OCI-M2 (cell line): ENCODE data around the gene ANKH.
"Not testable (repeated sequence)": the region's sequence is repeated elsewhere in the genome, so short reads cannot be mapped to it uniquely, and the experiment has no call there.

Experiments used
- DNase-seq: peaks from one replicate; lab custom pipeline; 2025; ENCODE audit not compliant: unreplicated experiment; lab: John Stamatoyannopoulos, UW

The ANKH gene

DNA sequence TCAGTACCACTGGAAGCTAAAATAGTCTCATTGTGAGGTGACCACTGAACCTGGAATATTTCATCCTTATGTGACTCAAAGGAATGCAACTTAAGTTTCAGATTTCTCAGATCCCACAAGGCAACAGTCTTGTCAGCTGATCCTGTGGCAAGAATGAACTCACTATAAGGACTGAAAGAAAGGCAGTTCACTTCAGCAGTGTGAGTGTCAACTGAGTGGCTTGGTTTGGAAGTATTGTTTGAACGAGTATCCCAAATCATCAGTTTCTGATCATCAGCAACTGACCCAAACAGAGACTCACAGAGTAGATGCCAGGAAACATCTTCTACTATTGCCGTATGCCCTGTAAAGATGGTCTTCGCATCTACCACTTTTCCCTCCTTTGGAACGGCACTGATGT, 74.2 kb downstream of the ANKH start:
- DNase-seq, result not testable (repeated sequence)

DNA sequence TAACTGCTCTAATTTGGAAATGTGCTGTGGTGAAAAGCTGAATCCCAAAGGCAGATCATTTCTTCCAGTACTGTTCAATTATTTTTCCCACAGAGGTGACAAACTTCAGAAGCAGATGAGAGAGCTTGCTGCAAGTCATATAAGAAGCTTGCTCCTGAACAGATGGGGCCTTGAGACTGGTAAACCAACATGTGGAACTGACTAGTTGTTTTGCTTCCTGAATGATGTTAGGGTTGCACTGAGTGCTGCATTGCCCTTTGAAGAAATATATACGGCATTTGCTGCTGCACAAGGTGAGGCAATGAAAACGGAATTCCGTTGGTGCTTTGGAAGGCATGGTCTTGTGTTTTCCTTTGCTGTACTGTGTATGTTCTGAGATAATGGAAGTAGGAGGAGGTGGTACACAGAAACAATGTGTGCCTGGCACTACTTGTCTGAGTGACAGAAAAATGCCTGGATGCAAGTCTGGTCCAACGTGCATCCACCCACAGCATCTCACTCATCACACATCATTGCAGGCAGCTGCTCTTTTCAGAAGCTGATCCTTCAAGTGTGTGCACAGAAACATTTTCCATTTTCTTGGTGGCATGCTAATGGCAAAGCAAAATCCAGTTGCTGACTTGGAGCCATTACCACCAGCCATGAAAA, 76.9 kb downstream of the ANKH start:
- no peak for DNase-seq

DNA sequence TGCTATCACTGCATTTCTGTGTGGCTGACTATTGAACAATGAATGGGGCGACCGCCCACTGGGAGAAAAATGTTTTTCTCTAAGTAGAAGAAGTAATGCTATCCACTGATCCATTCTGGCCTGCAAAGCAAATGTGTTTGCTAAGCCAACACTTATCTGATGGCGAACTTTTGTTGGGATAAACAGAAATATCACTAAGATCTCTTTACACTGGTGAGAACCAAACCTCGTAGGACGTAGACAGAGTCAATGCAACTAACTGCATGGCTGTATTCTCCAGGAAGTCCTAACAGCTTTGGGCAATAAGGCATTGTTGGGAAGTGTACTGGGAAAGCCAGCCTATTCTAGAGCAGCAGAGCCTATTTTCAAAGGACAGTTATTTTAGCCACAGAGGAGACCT, 77.7 kb downstream of the ANKH start:
- no peak for DNase-seq

DNA sequence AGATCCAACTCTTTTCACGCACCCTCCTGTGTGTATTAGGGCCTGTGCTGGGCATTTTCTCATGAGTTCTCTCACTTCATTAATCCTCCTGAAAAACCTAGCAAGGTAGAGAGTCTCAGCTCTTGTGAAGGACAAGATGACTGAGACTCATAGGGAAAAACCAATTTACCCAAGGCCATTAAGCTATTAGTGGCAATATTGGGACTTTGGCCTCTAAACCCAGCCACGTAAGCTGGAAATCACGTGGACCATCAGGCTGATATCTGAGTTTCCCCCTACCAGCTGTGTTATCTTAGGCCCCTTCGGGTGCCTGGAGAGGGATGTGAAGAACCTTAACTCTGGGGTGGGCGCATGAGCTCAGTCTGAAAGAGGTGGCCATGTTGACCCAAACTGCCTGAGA, 80.7 kb downstream of the ANKH start:
- DNase-seq, result no peak

DNA sequence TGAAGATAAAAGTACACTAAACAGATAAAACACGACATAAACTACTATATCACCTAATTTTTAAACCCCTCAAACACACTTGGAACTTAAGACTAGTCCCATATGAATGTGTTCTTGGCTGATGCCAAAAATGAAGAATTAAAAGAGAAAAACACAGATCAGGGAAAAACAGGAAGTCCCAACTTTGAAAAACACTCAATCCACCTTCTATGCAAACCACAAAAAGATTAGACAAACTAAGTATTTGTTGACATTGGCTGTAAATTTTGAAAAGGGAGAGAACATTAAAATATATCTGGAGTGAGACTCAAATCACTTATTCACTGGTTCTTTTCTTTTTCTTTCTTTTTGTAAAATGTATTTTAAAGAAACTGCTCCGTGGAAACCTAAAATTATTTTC, 81.4 kb downstream of the ANKH start:
- no peak for DNase-seq

DNA sequence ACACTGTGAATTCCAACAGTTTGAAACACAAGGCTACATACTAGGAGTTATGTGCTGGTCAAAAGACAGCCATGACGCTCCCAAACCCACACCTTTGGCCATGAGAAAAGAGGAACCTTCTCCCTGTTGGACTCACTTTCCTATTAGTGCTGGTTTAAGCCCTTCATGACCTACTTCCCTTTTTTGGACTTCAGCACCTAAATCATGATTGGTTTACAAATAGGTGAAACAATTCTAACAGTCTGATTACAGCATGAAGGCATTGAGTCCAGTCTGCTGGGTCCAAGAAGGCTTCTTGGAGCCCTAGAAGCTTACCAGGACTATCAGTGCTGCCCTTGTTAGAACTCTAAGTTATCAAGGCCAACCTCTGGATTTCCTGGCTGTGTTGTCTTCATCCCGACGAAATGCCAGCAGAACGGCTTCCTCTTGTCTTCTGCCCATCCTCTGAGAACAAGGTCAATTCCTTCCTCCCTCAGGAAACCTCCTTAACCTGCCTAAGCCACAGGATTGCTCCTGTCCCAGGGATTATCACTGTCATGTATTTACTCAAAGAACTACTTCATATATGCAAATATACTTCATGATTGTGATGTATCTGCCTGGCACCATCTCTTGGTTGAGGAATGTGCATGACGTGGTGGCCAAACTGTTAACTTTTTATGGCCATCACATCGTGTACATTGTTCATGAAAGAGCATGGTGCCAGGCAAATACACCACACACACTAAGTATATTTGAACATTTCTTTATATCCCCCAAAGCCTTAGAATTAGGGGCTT, 83.6 kb downstream of the ANKH start:
- no peak for DNase-seq

DNA sequence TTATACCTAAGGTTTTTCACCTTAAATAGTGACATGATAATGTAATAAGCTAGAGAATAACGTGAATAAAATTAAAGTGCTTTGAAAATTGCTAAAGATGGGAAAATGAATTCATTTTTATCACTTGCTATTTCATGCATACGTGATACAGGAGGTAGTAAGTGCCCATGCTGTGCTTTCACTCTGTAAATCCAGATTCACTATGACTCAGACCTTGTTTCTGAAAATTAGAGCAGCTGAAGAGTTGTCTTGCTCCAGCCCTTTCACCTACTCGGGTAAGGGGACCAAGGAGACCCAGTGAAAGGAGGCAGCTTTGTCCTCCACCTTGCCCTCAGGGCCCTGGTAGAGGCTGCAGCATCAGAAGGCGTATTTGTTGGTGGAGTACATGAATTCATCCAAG, 87.9 kb downstream of the ANKH start:
- no peak for DNase-seq

DNA sequence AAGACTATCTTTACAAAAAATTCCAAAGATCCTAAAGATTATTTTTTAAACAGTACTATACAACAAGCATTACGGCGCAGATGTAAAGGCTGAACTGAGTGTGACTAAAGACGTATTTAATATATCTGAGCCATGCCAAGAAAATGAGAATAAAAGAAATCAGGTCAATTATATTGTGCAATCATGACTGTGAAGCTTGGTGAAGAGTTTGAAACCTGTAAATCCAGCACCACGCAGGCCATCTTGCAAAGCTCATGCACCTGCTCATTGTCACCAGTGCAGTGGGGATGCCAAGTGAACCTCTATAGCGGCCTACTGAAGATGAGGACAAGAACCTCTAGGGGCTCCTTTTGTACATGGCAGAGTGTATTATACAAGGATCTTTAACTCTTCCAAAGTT, 89.0 kb downstream of the ANKH start:
- no peak for DNase-seq

DNA sequence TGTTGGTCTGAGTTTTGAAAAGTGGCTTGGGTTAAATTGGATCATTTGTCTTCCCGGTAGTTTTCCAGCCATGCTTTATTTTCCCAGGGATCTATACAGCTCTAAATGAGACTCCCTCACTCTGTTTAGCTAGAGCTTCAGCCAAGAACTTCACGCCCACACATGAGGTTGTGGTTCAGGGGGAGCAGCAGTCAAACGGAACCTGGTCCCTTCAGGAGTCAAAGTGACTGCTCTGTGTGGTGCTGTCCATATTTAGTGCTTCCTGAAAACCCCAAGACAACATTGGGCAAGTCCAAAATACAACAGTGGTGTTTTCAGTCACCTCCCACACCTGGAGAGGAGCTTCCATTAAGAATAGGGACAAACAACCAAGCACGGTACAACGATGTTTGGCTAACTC, 90.5 kb downstream of the ANKH start:
- no peak for DNase-seq

DNA sequence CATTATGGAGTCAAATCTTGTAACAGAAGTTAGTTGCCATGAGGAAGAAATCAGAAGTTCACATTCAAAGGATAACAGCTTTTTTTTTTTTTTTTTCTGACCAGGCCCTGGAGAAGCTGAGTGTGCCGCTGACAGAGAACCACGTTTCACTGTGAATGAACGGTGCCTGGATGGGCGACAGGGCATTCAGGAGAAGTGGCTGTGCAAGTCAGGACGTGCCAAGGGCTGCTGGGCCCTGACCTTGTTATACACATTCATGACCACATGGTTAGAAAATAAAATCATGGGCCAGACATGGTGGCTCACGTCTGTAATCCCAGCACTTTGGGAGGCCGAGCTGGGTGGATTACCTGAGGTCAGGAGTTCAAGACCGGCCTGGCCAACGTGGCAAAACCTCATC, 91.6 kb downstream of the ANKH start:
- DNase-seq, result no peak

DNA sequence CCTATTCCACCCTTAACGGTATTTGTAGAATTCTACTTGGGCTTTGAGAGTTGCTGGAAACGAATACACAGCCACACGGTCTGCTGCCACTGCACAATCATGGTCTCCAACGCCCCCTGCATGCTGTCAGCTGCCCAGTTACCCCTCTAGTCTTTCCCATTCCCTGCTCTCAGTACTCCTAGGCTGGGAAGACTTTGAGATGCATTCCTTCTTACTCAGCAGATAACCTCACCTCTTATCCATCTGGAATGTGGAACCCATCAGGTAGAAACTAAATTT, 92.8 kb downstream of the ANKH start:
- no peak for DNase-seq

DNA sequence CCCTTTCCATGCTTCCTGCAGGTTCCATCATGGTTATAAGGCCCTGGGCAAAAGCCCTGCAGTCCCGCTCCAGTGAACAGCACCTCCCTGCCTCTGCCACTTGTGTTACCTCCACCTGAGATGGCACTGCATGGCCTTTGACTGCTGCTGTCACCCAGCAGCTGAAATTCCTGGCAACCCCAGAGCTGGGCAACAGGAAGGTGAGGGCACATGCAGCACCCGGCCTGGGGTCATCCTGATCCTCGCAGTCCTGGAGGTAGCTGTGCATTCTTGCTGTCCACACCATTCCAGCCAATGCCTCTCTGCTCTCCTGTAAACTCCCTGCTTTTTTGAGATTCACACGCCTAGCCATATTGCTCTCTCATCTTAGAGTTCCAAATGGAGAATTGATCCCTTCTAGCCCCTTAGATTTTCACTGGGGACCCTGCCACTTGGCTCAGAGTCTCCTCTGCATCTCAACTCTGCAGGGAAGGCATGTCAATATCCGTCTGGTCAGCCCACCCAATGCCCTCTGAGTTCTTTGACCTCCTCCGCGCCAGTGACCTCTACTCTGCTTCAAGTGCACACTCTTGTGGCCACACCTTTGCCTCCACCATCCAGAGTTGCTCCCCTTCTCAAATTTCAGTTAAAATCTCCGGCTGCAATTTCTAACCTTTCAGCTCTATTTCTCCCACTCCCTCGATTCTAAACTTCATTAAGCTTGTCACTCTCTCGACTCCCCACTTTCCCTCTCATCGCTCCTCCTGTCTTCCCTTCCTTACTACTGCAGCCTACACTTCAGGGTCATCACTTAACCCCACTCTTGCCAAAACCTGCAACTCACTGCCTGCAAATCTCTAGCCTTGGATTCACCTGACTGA, 93.4 kb downstream of the ANKH start:
- DNase-seq, result no peak

DNA sequence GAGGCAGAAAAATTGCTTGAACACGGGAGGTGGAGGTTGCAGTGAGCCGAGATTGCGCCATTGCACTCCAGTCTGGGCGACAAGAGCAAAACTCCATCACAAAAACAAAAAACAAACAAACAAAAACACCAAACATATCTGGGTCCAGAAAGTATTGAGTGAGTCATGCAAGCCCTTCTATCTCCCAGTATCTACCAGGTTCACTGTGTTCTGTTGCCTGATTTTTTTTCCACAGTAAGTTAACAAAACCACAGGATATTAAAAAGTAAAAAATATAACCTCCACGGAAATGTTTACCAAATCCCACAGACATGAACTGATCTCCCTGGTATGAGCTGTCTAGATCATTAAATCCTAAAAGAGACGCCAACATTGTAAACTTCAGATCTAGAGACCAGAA, 94.4 kb downstream of the ANKH start:
- DNase-seq, result no peak

DNA sequence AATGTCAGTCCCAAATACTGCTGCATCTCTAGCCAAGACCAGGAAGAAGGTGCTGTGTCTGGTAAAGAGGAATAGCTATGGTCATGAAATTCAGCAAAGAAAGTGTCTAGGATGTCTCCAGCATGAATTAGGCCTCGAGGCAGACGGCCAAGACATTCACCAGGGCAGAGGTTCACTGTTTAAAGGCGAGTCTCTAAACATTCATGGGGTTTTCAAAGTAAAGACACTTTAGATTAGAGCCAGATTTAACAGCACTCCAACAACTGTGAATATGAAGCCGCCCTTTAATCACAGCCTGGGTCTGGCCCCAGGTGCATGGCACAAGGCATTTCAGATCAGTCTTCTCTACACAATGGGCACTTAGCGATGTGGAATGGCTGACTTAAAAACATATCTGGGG, 95.0 kb downstream of the ANKH start:
- no peak for DNase-seq

DNA sequence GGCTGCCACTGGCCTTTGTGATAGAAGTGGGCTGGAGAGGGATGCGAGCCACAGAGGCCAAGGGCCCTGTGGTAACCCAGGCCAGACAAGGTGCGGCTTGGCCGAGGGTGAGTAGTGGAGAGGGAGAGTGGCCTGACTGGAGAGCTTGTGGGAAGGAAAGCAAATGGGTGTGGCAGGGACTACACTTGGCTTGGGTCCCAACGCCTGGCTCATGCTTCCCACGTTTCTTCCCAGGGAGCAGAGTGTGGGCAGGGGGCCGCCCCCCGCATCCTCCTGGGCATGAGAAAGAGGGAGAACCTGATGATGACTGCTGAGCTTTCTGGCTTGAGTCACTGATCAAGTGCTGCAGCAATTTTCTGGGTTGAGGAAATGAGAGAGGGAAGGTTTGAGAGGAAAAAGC, 95.7 kb downstream of the ANKH start:
- DNase-seq, result no peak

DNA sequence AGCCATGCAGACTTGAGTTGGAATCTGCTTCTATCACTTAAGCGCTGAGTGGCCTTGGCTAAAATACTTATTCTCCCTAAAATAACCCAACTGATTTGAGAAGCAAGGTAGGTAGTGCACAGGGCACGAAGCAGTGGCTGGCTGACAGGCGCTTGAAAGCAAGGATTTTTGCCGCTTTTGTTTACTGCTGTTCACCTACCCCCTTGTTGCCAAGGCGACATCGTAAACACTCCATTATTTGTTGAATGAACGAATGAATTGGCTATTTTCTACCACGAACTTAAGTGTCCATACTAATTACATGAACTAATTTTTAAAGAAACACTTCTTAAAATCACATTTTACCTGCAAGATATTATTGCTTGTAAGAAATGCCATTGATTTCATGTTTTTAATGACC, 98.0 kb downstream of the ANKH start:
- DNase-seq, result no peak

DNA sequence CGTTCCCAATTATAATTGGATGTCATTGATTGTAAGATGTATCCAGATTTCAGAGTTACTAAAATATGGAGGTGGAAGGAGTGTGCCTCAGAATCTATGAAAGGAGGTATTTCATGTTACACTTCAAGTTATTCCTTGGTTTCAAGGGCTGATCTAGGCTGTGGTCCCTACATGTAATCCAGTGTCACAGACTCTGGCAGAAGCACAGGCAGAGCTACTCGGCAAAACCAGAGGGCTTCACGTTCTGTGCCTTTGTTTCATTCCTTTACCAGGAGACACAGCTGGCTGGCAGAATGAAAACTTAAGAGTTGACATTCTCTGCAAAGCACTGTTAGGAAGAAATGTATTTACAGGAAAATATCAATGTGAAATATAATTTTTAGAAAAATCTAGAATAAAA, 99.6 kb downstream of the ANKH start:
- no peak for DNase-seq

DNA sequence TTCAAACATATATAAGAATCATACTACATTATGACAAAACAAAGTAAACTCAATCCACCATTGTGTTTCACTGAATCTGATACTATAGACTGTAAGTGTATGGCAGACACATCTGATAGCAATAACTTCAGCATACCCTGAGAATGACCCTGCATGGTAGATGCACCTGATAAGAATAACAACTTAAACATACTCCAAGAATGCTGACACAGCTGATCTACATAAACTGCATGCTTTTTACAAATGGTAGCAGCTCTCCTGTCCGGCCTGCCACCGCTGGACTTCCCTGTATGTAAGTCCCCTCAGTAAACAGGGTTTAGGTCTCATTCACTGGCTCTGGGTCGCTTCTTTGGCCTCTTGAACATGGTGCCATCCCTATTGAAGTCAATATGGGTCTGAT, 100.4 kb downstream of the ANKH start:
- no peak for DNase-seq

DNA sequence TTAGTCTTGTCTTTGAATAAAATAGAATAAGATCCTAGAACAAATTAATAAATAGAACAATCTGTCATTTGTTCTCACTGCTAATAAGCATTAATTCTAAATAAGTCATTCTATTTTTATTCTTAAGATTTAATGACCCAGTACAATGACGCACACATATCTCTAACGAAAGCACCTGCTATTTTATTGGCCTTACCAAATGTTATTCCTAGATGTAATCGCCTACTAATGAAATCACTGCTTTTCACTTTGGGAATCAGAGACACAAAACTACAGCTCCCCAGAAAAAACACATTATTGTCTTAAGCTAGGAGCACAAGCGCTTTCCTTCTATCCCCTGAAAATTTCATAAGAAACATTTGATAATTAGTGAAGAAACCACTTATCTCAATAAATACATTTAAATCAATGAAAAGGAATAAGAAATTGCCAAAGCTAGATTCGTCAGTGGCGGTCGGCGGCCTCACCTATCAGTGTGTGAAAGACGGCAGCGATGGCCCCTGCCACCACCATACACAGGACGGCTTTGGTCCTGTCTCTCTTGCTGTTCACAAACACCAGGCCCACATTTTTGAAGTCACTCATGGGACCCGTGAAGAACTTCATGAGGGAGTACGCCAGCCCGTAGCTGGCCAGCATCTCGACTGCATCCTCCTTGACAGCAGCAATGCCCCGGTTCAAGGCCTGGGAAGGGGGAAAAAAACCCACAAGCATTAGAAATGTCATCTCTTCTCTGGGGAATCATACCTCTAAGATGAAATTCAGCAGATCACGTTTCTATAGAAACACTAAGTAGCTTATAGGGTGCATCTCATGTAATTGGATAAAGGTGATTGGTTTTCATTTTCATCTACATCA, 102.8 kb downstream of the ANKH start:
- no peak for DNase-seq

DNA sequence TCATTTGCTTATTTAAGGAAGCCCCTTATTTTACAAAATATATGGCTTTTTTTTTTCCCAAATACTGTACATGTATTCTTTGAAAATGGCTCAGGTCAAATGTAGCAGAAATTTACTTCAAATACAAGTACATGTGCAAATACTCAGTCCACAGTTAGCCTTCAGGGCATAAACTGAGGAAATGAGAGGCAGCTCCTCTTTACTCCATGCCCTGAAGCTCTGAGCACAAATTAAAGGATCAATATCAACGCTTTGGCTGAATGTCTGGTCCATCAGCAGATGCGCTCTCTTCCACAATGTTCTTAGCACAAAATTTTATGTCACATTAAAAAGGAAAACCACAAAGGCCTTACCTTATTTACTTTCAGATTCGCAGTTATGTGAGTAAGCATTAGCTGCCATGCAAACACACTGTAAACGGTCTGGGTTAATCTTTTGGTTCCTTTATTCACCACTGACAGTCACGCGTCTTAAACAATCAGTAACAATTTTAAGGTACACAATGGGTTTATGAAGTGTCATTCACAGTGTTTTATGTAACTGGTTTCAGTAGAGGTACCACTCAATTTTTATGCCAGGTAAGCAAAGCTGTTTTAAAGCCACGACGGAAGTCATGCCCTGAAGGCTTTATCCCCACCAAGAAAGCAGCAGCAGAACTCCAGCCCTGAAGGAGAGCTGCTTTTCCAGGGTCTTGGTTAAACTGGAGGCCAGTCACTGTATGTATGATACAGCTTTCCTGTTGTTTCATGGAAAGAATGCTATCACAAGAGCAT, 103.7 kb downstream of the ANKH start:
- no peak for DNase-seq

DNA sequence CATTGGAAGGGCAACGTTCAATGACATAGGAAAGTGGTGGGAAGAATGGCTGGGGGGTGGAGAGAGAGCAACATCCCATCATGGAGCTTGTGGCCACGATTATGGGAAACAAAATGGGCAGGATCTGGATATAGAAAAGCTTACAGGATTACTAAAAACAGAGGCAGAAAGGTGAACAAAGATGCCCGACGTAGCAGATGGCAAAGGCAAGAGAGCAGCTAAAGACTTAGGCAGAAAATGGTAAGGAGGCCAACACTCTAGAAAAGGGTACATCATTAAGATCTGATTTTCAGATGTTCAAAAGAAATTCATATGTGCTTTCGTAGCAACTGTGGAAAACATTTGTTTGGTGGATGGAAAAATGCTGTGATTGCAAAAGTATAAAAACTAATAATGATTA, 104.5 kb downstream of the ANKH start:
- no peak for DNase-seq
